Midbrain (tissue), 1 donor: ENCODE results near the gene KCNT1.

ENCODE experiments used
- DNase-seq: peaks from one replicate; lab custom pipeline; 2025; lab: John Stamatoyannopoulos, UW

KCNT1 gene

DNA sequence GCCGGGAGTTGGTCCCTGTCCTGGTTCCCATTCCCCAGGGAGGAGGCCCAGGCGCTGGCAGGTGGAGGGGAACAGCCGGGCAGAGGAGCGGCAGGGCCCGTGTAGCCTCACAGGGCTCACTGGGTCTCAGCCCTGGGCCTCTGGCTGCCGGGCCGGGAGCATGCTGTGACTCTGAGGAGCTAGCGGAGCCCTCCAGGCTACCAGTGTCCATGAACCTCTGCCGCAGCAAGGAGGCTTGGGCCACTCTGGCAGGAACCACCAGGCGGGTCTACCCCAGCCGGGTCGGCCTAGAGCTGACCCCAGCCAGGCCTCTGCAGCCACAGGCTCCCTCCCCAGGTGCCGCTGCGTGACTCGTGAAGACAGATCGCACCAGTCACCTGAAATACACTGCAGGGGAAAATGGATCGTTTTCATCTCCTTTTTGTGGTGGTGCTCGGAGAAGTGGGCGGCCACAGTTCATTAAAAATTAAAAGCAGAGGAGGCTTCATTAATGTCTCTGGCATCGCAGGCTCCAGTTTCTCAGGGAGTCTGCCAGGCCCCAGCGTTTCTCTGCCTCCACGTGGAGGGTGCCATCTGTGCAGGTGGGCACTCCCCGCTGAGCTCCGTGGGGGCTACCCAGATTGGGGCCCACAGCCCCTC lies 43.8 kb downstream of the KCNT1 start:
- no peak for DNase-seq

DNA sequence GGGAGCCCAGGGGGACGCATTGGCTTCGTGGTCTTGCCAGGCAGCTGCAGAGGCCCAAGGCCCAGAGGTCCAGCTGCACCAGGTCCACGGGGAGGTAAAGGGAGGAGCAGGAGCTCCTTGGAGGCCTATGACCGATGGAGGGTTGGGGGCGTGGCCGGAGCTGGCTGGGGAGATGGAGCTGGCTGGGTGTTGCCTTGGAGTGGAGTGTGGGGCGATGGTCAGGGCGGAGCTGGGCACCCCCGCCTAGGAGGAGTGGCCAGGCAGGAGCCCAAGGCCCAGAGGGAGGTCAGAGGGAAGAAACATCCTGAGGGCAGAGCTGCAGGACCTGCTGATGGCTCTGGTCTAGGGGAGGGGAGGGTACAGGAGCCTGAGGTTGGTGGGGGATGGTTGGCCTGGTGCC lies 44.6 kb downstream of the KCNT1 start:
- DNase-seq: no peak

DNA sequence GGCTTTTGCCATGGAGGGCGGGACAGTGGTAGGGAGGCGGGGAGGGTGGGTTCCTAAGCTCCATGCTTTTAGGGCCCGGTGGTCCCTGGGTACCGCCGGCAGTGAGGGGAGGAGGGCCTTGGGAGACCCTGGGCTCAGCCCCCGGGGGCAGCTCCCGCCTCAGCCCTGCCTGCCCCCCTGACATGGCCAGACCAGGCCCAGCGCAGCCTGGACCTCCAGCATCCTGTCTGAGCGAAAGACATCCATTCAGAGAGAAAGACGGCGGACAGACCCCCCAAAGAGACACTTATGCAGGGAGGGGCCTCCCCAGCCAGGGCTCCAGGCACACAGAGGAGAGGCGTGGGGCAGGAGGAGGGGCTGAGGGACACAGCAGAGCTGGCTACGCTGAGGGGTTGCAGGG lies 45.3 kb downstream of the KCNT1 start:
- no peak for DNase-seq

DNA sequence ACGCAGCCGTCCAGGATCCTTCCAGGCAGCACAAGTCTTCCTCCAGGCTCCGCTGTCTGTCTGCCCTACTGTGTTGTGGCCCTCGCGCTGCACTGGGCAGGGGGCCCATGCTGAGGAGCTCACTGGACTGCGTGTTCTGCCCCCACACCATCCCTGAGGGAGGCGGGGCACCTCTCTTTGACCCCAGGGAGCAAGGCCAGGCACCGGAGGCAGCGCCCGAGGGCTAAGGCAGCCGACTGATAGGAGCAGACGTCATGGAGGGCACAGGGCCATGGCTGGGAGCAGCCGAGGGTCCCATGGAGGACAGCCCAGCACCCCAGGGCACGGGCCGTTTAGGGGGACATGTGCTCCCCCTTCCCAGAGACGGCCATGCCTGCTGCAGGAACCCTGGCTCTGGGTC lies 46.7 kb downstream of the KCNT1 start:
- DNase-seq: no peak

DNA sequence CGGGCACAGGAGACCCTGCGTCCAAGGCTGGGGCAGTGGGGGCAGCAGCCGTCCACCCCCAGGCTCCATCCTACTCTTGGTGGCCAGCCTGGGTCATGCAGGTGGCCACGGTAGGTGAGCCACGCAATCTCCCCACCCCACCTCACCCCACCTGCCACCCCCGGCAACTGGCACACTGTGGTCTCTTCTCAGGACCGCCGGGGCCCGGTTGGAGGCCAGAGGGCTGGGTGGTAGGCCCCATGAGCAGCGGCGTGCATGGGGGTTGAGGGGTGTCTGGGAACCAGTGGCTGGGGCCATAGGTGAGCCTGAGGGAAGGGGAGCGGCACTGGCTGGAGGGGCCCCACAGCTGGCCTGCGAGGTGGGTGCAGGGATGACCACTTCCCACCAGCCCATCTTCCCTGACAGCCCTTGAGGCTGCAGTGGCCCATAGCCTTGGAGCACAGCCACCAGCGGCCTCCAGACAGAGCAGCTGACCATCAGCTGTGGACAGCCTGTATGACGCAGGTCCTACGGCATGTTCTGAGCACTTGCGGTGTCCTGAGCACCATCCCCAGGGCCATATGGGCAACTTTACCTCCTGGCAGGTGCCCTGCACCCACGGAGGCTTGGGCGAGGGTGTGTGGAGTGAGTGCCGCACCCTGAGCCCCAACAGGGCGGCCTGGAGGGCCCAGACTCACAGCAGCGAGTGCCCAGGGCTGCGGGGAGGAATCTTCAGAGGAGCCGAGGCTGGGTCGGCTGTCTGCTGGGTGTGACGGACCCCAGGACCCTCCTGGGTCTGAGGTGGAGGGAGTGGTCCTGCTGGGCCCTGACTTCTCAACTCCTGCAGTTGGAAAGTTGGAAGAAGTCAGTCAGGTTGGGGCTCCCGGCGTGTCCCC lies 47.4 kb downstream of the KCNT1 start:
- no peak for DNase-seq

DNA sequence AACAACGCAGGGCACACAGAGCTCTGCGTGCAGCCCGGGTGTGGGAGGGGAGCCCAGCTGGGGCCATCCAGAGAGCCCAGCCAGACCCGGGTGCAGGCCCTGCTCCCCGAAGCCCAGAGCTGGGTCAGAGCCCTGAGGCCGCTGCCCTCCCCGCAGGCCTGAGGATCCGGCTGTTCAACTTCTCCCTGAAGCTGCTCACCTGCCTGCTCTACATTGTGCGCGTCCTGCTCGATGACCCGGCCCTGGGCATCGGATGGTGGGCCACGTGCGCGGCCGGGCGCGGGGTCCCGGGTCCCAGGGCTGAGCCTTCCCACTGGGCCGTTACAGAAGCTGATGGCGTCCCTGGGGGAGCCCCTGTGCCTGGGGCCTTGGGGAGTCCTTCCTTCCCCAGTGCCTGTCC lies 48.8 kb downstream of the KCNT1 start:
- no peak for DNase-seq

DNA sequence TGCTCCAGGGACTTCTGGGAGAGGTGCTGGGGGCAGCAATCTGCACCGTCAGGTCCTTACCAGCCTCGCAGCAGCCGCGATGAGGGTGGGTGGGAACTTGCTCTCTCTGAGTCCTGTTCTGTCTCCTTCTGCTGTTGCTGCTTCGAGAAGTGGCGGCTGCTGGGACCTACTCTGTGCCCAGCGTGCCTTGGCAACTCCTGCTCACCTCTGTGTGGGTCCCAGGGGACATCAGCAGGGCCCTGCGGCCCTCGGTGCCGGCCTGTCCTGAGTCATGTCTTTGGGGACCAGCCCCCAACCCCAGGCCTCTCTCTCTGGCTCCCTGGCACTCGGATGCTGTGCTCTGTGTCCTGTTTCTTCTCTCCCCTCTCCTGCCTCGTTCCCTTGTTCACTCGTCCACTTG lies 49.5 kb downstream of the KCNT1 start:
- DNase-seq: no peak

DNA sequence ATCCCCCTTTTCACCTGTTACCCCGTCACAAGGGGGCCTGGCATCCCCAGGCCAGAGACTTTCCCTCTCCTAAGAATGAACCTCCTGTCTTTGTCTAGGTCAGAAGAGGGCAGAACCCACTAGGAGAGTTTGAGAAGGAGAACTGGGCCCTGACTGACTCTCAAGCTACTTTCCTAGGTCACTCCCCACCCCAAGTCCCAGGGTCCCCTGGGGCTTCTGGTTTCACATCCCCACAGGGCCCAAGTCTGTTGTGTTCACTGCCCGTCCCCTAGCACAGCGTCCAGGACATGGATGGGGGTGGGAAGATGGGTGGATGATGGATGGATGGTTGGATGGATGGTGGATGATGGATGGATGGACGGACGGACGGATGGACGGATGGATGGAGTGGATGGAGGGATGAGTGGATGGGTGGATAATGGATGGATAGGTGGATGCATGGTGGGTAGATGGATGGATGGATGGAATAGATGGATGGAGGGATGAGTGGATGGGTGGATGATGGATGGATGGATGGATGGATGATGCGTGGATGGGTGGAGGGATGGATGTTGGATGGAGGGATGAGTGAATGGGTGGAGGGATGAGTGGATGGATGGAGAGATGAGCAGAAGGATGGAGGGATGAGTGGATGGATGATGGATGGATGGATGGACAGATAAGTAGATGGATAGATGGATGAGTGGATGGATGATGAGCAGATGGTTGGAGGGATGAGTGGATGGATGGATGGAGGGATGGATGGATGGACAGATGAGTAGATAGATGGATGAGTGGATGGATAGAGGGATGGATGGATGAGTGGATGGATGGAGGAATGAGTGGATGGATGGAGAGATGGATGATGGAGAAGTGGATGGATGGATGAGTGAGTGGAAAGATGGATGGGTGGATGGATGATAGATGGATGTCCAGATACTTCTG lies 50.6 kb downstream of the KCNT1 start:
- no peak for DNase-seq

DNA sequence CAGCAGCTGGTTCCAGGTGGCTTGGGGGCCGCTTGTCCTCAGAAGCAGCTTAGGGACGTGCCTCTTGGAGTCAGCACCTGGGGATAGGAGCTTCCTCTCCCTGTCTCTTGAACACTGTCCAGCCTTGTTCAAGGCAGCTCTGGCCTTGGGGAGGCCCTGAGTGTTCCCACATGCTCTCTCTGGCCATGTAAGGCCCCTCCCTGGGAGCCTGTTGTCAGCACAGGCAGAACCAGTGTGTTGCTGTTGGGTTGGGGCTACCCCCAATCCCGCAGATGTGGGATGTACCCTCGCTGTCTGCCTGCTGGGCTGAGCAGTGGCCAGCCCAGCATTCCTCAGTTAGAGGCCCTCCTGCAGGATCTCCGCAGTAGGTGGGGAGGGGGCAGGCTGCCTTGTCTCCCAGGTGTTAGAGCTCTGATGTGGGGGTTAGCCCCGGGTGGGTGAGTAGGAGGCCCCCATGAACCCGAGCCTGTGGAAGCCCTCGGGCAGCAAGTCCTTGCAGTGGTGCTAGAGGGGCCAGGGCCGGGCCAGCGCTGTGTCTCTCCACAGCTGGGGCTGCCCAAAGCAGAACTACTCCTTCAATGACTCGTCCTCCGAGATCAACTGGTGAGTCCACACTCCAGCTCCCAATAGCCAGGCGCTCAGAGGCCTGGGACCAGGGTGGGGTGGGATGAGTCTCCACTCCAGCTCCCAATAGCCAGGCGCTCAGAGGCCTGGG lies 51.6 kb downstream of the KCNT1 start:
- DNase-seq: no peak

DNA sequence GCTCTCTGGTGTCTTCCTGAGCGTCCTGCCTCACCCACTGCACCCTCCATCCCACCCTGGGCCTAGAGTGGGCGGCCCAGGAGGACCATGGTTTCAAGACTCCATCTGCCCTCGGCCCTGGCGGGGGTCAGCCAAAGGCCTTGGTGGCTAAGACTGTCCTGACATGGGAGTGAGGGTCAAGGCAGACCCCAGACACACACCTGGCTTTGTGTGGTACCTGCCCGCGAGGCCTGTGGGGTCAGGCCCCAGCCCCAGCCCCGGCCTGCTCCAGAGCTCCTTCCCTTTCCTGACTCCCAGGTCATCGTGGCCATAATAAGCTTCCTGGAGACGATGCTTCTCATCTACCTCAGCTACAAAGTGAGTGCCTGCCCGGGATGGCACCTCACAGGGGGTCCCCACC lies 54.6 kb downstream of the KCNT1 start:
- no peak for DNase-seq

DNA sequence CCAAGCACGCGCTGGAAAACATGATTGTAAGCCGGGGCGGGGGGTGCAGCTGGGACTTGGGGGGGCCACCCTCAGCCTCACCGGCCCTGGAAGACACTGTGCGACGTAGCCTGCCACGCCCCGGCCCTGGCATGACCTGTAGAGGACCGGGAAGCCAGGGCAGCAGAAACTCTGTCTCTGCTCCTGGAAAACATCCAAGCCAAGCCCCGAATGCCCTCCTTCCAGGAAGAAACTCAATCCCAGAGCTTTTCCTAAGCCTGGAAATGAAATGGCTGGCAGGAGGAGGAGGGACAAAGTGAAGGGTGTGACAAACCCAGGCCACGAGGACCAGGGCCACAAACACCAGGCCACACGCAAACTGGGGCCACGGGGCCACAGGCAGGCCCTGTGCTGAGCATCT lies 55.4 kb downstream of the KCNT1 start:
- no peak for DNase-seq

DNA sequence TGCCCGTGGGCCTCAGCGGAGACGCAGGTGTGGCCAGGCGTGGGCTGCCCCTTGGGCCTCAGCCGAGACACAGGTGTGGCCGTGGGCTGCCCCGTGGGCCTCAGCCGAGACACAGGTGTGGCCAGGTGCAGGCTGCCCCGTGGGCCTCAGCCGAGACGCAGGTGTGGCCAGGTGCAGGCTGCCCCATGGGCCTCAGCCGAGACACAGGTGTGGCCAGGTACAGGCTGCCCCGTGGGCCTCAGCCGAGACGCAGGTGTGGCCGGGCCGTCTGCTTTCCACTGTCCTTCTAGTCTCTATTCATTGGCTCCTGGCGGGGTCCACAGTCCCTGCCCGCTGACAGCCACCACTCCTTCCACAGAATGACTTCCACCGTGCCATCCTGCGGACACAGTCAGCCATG lies 56.1 kb downstream of the KCNT1 start:
- no peak for DNase-seq

DNA sequence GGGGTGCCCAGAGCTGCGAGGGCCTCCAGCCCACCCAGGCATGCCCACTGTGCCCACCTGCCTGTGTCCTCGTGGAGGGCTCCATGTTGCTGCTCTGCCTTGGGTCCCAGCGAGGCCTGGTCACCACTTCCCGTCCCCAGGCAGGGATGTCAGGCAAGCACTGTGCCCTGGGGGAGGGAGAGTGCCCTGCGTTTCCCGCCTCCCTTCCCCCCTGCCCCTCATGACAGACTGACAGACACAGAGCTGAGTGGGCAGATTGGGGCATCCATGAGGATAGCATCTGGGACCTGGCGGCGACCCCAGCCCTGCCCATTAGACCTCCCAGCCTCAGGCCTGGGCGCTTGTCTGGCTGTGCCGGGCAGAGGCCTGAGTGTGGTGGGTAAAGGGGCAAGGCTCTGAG lies 56.9 kb downstream of the KCNT1 start:
- DNase-seq: no peak

DNA sequence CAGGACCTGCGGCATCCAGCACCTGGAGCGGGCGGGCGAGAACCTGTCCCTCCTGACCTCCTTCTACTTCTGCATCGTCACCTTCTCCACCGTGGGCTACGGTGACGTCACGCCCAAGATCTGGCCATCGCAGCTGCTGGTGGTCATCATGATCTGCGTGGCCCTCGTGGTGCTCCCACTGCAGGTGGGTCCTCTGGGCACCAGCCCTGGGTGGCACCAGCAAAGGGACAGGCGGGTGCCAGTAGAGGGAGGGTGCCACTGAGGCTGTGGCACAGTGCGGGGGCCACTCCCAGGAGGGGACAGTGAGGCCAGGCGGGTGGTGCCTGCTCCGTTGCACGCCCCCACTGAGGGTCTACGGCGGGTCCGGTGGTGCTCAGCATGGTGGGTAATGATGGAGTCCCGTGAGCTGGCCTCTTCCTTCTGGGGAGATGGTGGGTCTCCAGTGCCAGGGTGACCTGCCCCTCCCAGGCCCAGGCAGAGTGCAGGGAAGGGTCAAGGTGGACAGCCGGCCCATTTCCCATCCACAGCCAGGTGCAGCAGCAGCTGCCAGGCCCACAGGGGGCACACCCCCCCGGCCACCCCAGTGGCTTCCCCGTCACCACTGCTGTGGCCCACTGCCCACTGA lies 57.8 kb downstream of the KCNT1 start:
- DNase-seq: no peak

DNA sequence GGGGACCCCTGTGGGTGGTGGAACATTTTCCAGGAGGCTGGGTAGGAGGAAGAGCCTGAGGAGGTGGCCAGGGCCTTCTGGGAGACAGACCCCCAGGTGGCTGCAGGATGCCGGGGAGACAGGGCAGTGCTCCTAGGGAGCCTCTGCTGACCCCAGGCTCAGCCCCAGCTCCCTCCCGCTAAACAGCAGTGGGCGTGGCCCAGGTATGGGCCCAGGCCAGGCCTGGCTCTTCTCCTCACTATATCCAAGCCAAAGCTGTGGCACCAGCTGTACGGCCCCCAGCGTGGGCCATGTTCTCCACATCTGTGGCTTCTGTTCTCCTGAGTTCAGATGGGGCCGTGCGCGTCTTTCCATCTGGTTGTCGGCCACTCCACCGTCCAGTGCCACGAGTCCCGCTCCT lies 58.5 kb downstream of the KCNT1 start:
- no peak for DNase-seq

DNA sequence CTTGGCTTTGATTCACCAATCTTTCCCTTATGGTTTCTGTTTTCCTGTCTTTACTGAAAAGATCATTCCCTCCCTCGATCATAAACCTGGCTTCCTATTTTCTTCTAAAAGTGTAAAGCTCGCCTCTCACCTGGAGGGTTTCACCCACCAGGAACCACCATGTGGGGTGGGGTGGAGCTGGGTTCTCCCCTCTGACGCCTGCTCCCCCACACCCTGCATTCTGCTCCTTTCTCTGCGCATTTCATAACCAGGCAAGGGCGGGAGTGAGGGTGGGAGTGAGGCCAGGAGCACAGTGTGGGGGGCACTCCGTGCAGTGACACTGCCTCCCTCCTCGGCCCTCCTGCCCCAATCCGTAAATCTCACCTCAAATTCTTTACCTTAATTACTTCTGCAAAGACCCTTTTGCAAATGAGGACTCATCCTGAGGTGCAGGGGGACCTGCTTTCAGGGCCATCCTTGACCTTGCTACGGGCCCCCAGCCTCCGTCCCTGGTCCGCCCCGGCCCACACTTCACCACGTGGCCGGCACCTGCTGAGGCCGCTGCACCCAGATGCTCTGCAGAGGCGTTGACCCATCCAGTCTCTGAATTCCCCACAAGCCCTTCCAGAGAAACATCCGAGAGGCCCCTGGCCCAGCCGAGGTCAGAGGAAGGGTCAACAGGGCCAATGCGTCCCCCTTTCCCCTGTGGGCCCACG lies 59.3 kb downstream of the KCNT1 start:
- DNase-seq: no peak

DNA sequence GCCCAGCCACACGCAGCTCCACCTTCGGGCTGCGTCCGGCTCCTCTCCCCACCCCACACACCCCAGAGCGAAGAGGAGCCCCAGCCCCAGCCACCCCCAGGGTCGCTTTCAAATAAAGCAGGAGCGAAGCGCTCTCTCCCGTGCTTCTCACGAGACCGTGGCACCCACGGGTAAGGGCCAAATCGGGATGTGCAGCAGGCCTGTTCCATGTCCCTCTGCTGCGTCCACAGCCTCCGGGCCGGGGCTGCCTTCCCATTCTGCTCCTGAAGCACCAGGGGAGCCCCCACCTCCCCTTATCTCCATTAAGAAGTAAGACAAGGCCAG lies 59.8 kb downstream of the KCNT1 start:
- no peak for DNase-seq

DNA sequence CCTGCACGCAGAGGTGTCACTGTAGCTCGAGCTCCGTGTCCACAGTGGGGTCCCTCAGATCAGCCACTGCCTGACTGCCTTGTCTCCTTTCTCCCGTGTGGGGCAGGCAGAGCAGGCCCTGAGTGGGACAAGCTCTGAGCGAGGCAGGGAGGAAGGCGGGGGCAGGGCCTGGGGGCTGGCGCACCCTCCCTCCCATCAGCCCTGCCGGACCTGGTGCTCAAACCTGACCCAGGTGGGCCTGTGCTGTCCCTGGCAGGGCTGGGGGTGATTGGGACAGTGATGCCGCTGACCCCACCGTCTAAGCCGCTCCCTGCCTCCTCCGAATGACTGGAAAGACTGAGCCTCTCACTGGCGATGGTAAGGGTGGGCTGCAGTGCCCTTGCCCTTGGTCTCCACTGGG lies 60.9 kb downstream of the KCNT1 start:
- DNase-seq: no peak

DNA sequence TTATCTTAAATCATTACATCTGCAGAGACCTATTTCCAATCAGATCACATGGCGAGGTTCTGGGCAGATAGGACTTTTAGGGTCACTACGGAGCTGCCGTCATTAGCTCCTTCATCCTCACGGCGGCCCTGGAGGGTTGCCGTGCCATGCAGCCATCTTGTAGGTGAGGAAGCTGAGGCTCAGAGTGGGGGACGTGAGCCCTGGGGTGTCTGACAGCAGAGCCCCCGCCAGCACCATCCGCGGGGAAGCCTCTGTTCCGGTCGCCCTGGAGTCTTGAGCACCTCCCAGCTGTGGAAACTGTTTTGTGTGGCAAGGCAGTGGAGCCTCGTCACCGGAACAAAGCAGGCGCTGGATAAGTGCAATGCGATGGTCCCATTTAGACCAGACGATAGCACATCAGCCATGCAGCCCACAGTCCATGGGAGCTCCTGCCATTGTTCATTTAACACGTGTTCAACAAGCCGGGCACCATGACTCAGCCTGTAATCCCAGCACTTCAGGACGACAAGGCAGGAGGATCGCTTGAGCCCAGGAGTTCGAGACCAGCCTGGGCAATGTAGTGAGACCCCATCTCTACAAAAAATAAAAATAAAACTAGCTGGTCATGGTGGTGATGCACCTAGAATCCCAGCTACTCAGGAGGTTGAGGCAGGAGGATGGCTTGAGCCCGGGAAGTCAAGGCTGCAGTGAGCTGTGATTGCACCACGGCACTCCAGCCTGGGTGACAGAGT lies 61.9 kb downstream of the KCNT1 start:
- DNase-seq: no peak

DNA sequence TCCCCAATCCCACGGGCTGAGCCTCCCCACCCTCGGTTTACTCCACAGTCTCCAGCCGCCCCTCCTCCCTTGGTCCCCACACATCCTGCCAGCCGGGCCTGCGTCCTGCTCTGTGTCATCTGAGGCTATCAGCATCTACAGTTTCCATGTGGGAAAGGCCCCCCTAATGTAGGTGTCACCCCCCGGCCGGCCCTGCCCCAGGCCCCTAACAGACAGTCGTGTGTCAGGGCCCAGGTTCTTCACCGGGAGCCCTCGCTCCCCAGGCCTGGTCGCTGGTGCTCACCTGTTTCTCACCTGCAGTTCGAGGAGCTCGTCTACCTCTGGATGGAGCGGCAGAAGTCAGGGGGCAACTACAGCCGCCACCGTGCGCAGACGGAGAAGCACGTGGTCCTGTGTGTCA lies 62.7 kb downstream of the KCNT1 start:
- no peak for DNase-seq
